H1 (cell line): ENCODE data around the gene SNX25.

Source experiments
- CTCF ChIP-seq, 3 experiments: IDR thresholded peaks; 1 replicate in 2 of 3; 2 replicates in 1 of 3; pipeline versions ENCODE4 v1.5.1 to v1.6.1; 2011; ENCODE audit warnings: low read length in 3 of 3, mild to moderate bottlenecking in 3 of 3, inconsistent platforms in 2 of 3, low read depth in 1 of 3, moderate library complexity in 1 of 3; ENCODE audit not compliant: insufficient read depth in 1 of 3; ENCODE audit errors: control extremely low read depth in 1 of 3
- EZH2 ChIP-seq: fragments of 200-600 bp; sonication (generic); IDR thresholded peaks from 2 replicates; pipeline ENCODE4 v1.7.1; 2012; ENCODE audit warnings: low read depth, mild to moderate bottlenecking, moderate library complexity, low read length, inconsistent platforms; ENCODE audit not compliant: severe bottlenecking
- GABPA ChIP-seq: IDR thresholded peaks from 2 replicates; pipeline ENCODE4 v1.6.1; 2011; ENCODE audit warnings: mild to moderate bottlenecking, low read length, moderate library complexity, borderline replicate concordance; ENCODE audit not compliant: insufficient read depth
- MAFK ChIP-seq: IDR thresholded peaks from 2 replicates; pipeline ENCODE4 v1.6.1; 2012; ENCODE audit warnings: low read depth, mild to moderate bottlenecking, improper control_type of control experiment, low read length
- MAX ChIP-seq: IDR thresholded peaks from 2 replicates; pipeline ENCODE4 v1.6.1; 2012; ENCODE audit warnings: inconsistent platforms
- PHF8 ChIP-seq: fragments of 200-600 bp; sonication (generic); conservative IDR thresholded peaks from 2 replicates; pipeline ENCODE4 v1.7.1; 2012; ENCODE audit warnings: low read depth, mild to moderate bottlenecking, inconsistent platforms, low read length, moderate library complexity
- POLR2A ChIP-seq, 2 experiments: IDR thresholded peaks; 1 replicate in 1 of 2; 2 replicates in 1 of 2; pipeline ENCODE4 v1.6.1; 2011; ENCODE audit warnings: low read depth in 2 of 2, low read length in 2 of 2, mild to moderate bottlenecking in 2 of 2; ENCODE audit errors: control extremely low read depth in 1 of 2
- POLR2AphosphoS5 ChIP-seq: IDR thresholded peaks from 2 replicates; pipeline ENCODE4 v1.6.1; 2011; ENCODE audit warnings: low read depth, low read length
- RAD21 ChIP-seq, 2 experiments: IDR thresholded peaks in 1 of 2; conservative IDR thresholded peaks in 1 of 2; 2 replicates each; pipeline ENCODE4 v1.6.1; 2011; ENCODE audit warnings: low read depth in 2 of 2, low read length in 2 of 2, improper control_type of control experiment in 1 of 2, inconsistent platforms in 1 of 2, mild to moderate bottlenecking in 1 of 2, moderate library complexity in 1 of 2
- RFX5 ChIP-seq: IDR thresholded peaks from 2 replicates; pipeline ENCODE4 v1.6.1; 2011; ENCODE audit warnings: low read depth, low read length, improper control_type of control experiment, borderline replicate concordance
- SIN3A ChIP-seq, 2 experiments: IDR thresholded peaks in 1 of 2; conservative IDR thresholded peaks in 1 of 2; 2 replicates each; pipeline ENCODE4 v1.6.1; 2011 to 2012; ENCODE audit warnings: low read length in 2 of 2, improper control_type of control experiment in 1 of 2, low read depth in 1 of 2, mild to moderate bottlenecking in 1 of 2

GRCh38 chr4:185205697-185206342 is 3.6 kb upstream of the SNX25 start:
- TF ChIP-seq RAD21 (IDR thresholded peaks at IDR 0.05 in 1 of 2, conservative IDR thresholded peaks at IDR 0.05 in 1 of 2; ENCODE audit: low read depth in 2 of 2, low read length in 2 of 2) (no peak), CTCF (IDR thresholded peaks at IDR 0.05; ENCODE audit: control extremely low read depth in 1 of 3, insufficient read depth in 1 of 3, low read depth in 1 of 3, low read length in 3 of 3) (no peak), POLR2AphosphoS5 (no peak), PHF8 (no peak), GABPA (no peak), EZH2 (no peak), POLR2A (IDR thresholded peaks at IDR 0.05; ENCODE audit: control extremely low read depth in 1 of 2, low read depth in 2 of 2, low read length in 2 of 2) (no peak), MAFK (no peak), MAX (no peak), RFX5 (no peak), SIN3A (conservative IDR thresholded peaks at IDR 0.05 in 1 of 2, IDR thresholded peaks at IDR 0.05 in 1 of 2; ENCODE audit: low read depth in 1 of 2, low read length in 2 of 2) (no peak)
